ENCODE data around the gene TRIM6.
"Not testable (repeated sequence)": the region's sequence is repeated elsewhere in the genome, so short reads cannot be mapped to it uniquely, and the experiment has no call there.

The TRIM6 gene

GRCh38 chr11:5596607-5597201 lies at the start of gene TRIM6:
Gene TRIM6, plus strand, starts transcription at chr11:5596637. Its CDS starts 261 bp downstream, at chr11:5596898.
- DNase-seq (ENCODE audit: low read depth) = no peak

- DNase-seq (ENCODE audit: low read depth) = no peak
These were observed 48.5 kb upstream of the TRIM6 start for GRCh38 chr11:5547982-5548381.

GRCh38 chr11:5548440-5548839 lies 48.0 kb upstream of the TRIM6 start, which contains the start of gene OR52H1:
Gene OR52H1, minus strand, starts transcription at chr11:5548540. Its CDS starts 3,035 bp downstream, at chr11:5545505.
- no peak for DNase-seq (ENCODE audit: low read depth)

- DNase-seq (ENCODE audit: low read depth) = no peak
These were observed 45.9 kb upstream of the TRIM6 start for GRCh38 chr11:5550440-5551095.

- DNase-seq (ENCODE audit: low read depth) = no peak
These were observed 43.1 kb upstream of the TRIM6 start for GRCh38 chr11:5553343-5553742.

GRCh38 chr11:5556596-5557188 lies 39.7 kb upstream of the TRIM6 start:
- no peak for DNase-seq (ENCODE audit: low read depth)

GRCh38 chr11:5557751-5558150 lies 38.7 kb upstream of the TRIM6 start:
- no peak for DNase-seq (ENCODE audit: low read depth)

- DNase-seq (ENCODE audit: low read depth) = no peak
These were observed 32.0 kb upstream of the TRIM6 start for GRCh38 chr11:5564259-5565019.

- DNase-seq (ENCODE audit: low read depth) = no peak
These were observed 21.8 kb upstream of the TRIM6 start for GRCh38 chr11:5574654-5575053.

- no peak for DNase-seq (ENCODE audit: low read depth)
These were observed 21.3 kb upstream of the TRIM6 start for GRCh38 chr11:5575152-5575551.

- no peak for DNase-seq (ENCODE audit: low read depth)
These were observed 19.3 kb upstream of the TRIM6 start for GRCh38 chr11:5577101-5577500.

- no peak for DNase-seq (ENCODE audit: low read depth)
These were observed 15.9 kb upstream of the TRIM6 start, which contains the start of gene OR52B6 for GRCh38 chr11:5580577-5580976. Gene OR52B6, plus strand, starts transcription at chr11:5580877. Its CDS starts 0 bp downstream, at chr11:5580877.

GRCh38 chr11:5581014-5581413 lies 15.4 kb upstream of the TRIM6 start:
- no peak for DNase-seq (ENCODE audit: low read depth)

GRCh38 chr11:5584458-5584857 lies 12.0 kb upstream of the TRIM6 start:
- DNase-seq (ENCODE audit: low read depth) = not testable (repeated sequence)

GRCh38 chr11:5589906-5590305 lies 6.5 kb upstream of the TRIM6 start:
- not testable (repeated sequence) for DNase-seq (ENCODE audit: low read depth)

- no peak for DNase-seq (ENCODE audit: low read depth)
These were observed 4.8 kb upstream of the TRIM6 start for GRCh38 chr11:5591613-5592012.

- DNase-seq (ENCODE audit: low read depth) = no peak
These were observed 3.8 kb upstream of the TRIM6 start for GRCh38 chr11:5592615-5593014.

GRCh38 chr11:5593146-5593545 lies 3.3 kb upstream of the TRIM6 start:
- DNase-seq (ENCODE audit: low read depth) = no peak

GRCh38 chr11:5597953-5598352 lies 1.5 kb downstream of the TRIM6 start:
- DNase-seq (ENCODE audit: low read depth) = no peak

GRCh38 chr11:5600374-5600851 lies 4.0 kb downstream of the TRIM6 start:
- DNase-seq (ENCODE audit: low read depth) = peak; percentile 36

GRCh38 chr11:5602791-5603190 lies 6.4 kb downstream of the TRIM6 start:
- not testable (repeated sequence) for DNase-seq (ENCODE audit: low read depth)

- DNase-seq (ENCODE audit: low read depth) = no peak
These were observed 6.9 kb downstream of the TRIM6 start for GRCh38 chr11:5603326-5603725.
